ENCODE measurements around the gene MYRIP.

GRCh38 chr3:40008796-40009195, 199.4 kb downstream of the MYRIP start:
- TF ChIP-seq CTCF (IDR thresholded peaks at IDR 0.05 in 2 of 3, conservative IDR thresholded peaks at IDR 0.05 in 1 of 3; ENCODE audit: control insufficient read depth in 2 of 3, extremely low read depth in 1 of 3, insufficient read depth in 1 of 3, low read depth in 3 of 3, low read length in 3 of 3): no peak
- TF ChIP-seq ETV6 (conservative IDR thresholded peaks at IDR 0.05 in 1 of 2, IDR thresholded peaks at IDR 0.05 in 1 of 2; ENCODE audit: borderline replicate concordance in 1 of 2, low read depth in 1 of 2): no peak
- TF ChIP-seq ZNF274 (IDR thresholded peaks at IDR 0.05; ENCODE audit: insufficient read depth, insufficient read length): no peak
- TF ChIP-seq CEBPZ (IDR thresholded peaks at IDR 0.05; ENCODE audit: low read depth, low read length): no peak
- no peak for TF ChIP-seq EGR1 (IDR thresholded peaks at IDR 0.05; ENCODE audit: borderline replicate concordance in 1 of 2, low read depth in 2 of 2, low read length in 2 of 2)
- TF ChIP-seq RFX5 (IDR thresholded peaks at IDR 0.05; ENCODE audit: low read depth, low read length): no peak
- TF ChIP-seq PML (IDR thresholded peaks at IDR 0.05; ENCODE audit: low read length): no peak
- TF ChIP-seq USF2 (IDR thresholded peaks at IDR 0.05; ENCODE audit: borderline replicate concordance, low read depth, low read length): no peak
- TF ChIP-seq BCLAF1 (IDR thresholded peaks at IDR 0.05): no peak
- TF ChIP-seq RAD21 (IDR thresholded peaks at IDR 0.05; ENCODE audit: insufficient read depth, low read depth, low read length): no peak
- TF ChIP-seq TBL1XR1 (IDR thresholded peaks at IDR 0.05; ENCODE audit: low read depth, low read length): no peak

Data from GM12878 (cell line).